ENCODE results near the gene FBRS. TPM values are rescaled to one million over a fixed set of nuclear protein-coding genes. Genes with fewer than 3 reads are reported as not detected.

FBRS gene
- total and polyA plus RNA-seq, 10 of the 15 experiments (the other 5 are each of a cell fraction or from before 2014, with no cell fraction given) = 0.45 to 87.6 (median 14.6) TPM

GRCh38 chr16:30650369-30651123 lies 7.7 kb upstream of the FBRS start, which contains the start of gene PRR14 (continued):
- TF ChIP-seq, protein P1, sequence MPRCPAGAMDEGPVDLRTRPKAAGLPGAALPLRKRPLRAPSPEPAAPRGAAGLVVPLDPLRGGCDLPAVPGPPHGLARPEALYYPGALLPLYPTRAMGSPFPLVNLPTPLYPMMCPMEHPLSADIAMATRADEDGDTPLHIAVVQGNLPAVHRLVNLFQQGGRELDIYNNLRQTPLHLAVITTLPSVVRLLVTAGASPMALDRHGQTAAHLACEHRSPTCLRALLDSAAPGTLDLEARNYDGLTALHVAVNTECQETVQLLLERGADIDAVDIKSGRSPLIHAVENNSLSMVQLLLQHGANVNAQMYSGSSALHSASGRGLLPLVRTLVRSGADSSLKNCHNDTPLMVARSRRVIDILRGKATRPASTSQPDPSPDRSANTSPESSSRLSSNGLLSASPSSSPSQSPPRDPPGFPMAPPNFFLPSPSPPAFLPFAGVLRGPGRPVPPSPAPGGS (IDR thresholded peaks at IDR 0.05; ENCODE audit: borderline replicate concordance, insufficient read depth, low read depth, low read length, poor library complexity, severe bottlenecking) = no peak
- TF ChIP-seq CBFB (IDR thresholded peaks at IDR 0.05; ENCODE audit: low read depth) (no peak), MEF2B (IDR thresholded peaks at IDR 0.05; ENCODE audit: partially characterized antibody, poor library complexity, severe bottlenecking) (peak; percentile 44), CREM (IDR thresholded peaks at IDR 0.05; ENCODE audit: low read depth) (peak; percentile 92), CHD2 (IDR thresholded peaks at IDR 0.05; ENCODE audit: borderline replicate concordance, low read depth, low read length) (peak; percentile 96), SUPT20H (IDR thresholded peaks at IDR 0.05; ENCODE audit: borderline replicate concordance, control insufficient read depth, low read depth, low read length) (no peak), BHLHE40 (IDR thresholded peaks at IDR 0.05; ENCODE audit: borderline replicate concordance in 1 of 2, low read depth in 2 of 2, low read length in 1 of 2) (peak in 1 of 2 experiments; percentile 33; a peak in 2 of 4 replicates), ATF7 (IDR thresholded peaks at IDR 0.05; ENCODE audit: low read depth) (peak; percentile 97), TARDBP (IDR thresholded peaks at IDR 0.05; ENCODE audit: borderline replicate concordance) (peak; percentile 91), RAD51 (IDR thresholded peaks at IDR 0.05) (peak; percentile 17; the same call in 1 of the 2 replicates), ZBED1 (IDR thresholded peaks at IDR 0.05; ENCODE audit: borderline replicate concordance) (no peak), CHD4 (IDR thresholded peaks at IDR 0.05) (no peak), EGR1 (IDR thresholded peaks at IDR 0.05; ENCODE audit: borderline replicate concordance in 1 of 2, low read depth in 2 of 2, low read length in 2 of 2) (peak in 1 of 2 experiments; percentile 49; a peak in 1 of 3 replicates)
- TF ChIP-seq, protein P2, sequence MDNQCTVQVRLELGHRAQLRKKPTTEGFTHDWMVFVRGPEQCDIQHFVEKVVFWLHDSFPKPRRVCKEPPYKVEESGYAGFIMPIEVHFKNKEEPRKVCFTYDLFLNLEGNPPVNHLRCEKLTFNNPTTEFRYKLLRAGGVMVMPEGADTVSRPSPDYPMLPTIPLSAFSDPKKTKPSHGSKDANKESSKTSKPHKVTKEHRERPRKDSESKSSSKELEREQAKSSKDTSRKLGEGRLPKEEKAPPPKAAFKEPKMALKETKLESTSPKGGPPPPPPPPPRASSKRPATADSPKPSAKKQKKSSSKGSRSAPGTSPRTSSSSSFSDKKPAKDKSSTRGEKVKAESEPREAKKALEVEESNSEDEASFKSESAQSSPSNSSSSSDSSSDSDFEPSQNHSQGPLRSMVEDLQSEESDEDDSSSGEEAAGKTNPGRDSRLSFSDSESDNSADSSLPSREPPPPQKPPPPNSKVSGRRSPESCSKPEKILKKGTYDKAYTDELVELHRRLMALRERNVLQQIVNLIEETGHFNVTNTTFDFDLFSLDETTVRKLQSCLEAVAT (IDR thresholded peaks at IDR 0.05) = no peak
- TF ChIP-seq, protein P3, sequence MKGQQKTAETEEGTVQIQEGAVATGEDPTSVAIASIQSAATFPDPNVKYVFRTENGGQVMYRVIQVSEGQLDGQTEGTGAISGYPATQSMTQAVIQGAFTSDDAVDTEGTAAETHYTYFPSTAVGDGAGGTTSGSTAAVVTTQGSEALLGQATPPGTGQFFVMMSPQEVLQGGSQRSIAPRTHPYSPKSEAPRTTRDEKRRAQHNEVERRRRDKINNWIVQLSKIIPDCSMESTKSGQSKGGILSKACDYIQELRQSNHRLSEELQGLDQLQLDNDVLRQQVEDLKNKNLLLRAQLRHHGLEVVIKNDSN (IDR thresholded peaks at IDR 0.05; ENCODE audit: borderline replicate concordance, extremely low read length, insufficient read depth, low read depth, low read length) = no peak
- TF ChIP-seq, protein P4, sequence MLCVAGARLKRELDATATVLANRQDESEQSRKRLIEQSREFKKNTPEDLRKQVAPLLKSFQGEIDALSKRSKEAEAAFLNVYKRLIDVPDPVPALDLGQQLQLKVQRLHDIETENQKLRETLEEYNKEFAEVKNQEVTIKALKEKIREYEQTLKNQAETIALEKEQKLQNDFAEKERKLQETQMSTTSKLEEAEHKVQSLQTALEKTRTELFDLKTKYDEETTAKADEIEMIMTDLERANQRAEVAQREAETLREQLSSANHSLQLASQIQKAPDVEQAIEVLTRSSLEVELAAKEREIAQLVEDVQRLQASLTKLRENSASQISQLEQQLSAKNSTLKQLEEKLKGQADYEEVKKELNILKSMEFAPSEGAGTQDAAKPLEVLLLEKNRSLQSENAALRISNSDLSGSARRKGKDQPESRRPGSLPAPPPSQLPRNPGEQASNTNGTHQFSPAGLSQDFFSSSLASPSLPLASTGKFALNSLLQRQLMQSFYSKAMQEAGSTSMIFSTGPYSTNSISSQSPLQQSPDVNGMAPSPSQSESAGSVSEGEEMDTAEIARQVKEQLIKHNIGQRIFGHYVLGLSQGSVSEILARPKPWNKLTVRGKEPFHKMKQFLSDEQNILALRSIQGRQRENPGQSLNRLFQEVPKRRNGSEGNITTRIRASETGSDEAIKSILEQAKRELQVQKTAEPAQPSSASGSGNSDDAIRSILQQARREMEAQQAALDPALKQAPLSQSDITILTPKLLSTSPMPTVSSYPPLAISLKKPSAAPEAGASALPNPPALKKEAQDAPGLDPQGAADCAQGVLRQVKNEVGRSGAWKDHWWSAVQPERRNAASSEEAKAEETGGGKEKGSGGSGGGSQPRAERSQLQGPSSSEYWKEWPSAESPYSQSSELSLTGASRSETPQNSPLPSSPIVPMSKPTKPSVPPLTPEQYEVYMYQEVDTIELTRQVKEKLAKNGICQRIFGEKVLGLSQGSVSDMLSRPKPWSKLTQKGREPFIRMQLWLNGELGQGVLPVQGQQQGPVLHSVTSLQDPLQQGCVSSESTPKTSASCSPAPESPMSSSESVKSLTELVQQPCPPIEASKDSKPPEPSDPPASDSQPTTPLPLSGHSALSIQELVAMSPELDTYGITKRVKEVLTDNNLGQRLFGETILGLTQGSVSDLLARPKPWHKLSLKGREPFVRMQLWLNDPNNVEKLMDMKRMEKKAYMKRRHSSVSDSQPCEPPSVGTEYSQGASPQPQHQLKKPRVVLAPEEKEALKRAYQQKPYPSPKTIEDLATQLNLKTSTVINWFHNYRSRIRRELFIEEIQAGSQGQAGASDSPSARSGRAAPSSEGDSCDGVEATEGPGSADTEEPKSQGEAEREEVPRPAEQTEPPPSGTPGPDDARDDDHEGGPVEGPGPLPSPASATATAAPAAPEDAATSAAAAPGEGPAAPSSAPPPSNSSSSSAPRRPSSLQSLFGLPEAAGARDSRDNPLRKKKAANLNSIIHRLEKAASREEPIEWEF (IDR thresholded peaks at IDR 0.05; ENCODE audit: insufficient replicate concordance, low read depth, low read length) = no peak
